DND-41 (cell line): Measurements from ENCODE around the gene SNX14.
"Not testable (repeated sequence)": the region's sequence is repeated elsewhere in the genome, so short reads cannot be mapped to it uniquely, and the experiment has no call there.

Experiments
- ATAC-seq: fragments of 200-7000 bp; cut with Tn5 transposase; 3 replicates; pipeline ENCODE4 v1.9.1; 2021; ENCODE audit warnings: low read depth; ENCODE audit not compliant: insufficient read depth
- DNase-seq: peaks from one replicate; pipeline ENCODE4 v3.0.0-alpha.2; 2020
- H2AFZ ChIP-seq: 2 replicates; pipeline ENCODE4 v1.6.0; 2012; ENCODE audit warnings: low read depth, low read length
- H3K27ac ChIP-seq: 2 replicates; pipeline ENCODE4 v1.5.1; 2012; ENCODE audit warnings: low read length, inconsistent platforms
- H3K27me3 ChIP-seq: fragments of 200-600 bp; sonication (generic); 2 replicates; pipeline ENCODE4 v1.6.0; 2012; ENCODE audit warnings: low read length, mild to moderate bottlenecking, inconsistent platforms; ENCODE audit not compliant: insufficient read depth, poor library complexity
- H3K36me3 ChIP-seq: 2 replicates; pipeline ENCODE4 v1.5.1; 2012; ENCODE audit warnings: low read length, inconsistent platforms; ENCODE audit not compliant: insufficient read depth
- H3K4me1 ChIP-seq: 2 replicates; pipeline ENCODE4 v1.5.1; 2012; ENCODE audit warnings: mild to moderate bottlenecking, low read length; ENCODE audit not compliant: insufficient read depth
- H3K4me2 ChIP-seq: 2 replicates; pipeline ENCODE4 v1.6.0; 2012; ENCODE audit warnings: mild to moderate bottlenecking, moderate library complexity, low read length, inconsistent platforms; ENCODE audit not compliant: insufficient read depth
- H3K4me3 ChIP-seq, 2 experiments: fragments of 200-600 bp in 1 of 2; shearing (Covaris generic) in 1 of 2; 2 replicates each; pipeline ENCODE4 v1.5.1; 2012 to 2016; ENCODE audit warnings: inconsistent platforms in 2 of 2, low read length in 2 of 2, mild to moderate bottlenecking in 2 of 2, low read depth in 1 of 2, moderate library complexity in 1 of 2
- H3K79me2 ChIP-seq: 2 replicates; pipeline ENCODE4 v1.6.0; 2012; ENCODE audit warnings: low read length, inconsistent platforms; ENCODE audit not compliant: insufficient read depth
- H3K9ac ChIP-seq: 2 replicates; pipeline ENCODE4 v1.6.0; 2012; ENCODE audit warnings: low read depth, mild to moderate bottlenecking, inconsistent platforms, low read length, moderate library complexity
- H3K9me3 ChIP-seq: 2 replicates; pipeline ENCODE4 v1.5.1; 2012; ENCODE audit warnings: low read length, moderate library complexity, mild to moderate bottlenecking, inconsistent platforms; ENCODE audit not compliant: insufficient read depth, severe bottlenecking
- H4K20me1 ChIP-seq: 2 replicates; pipeline ENCODE4 v1.6.0; 2012; ENCODE audit warnings: low read length; ENCODE audit not compliant: insufficient read depth
- CTCF ChIP-seq: IDR thresholded peaks from 2 replicates; pipeline ENCODE4 v1.5.1; 2012; ENCODE audit warnings: borderline replicate concordance, low read length, moderate library complexity, mild to moderate bottlenecking; ENCODE audit not compliant: poor library complexity, severe bottlenecking; ENCODE audit errors: extremely low read depth
- EZH2 ChIP-seq: IDR thresholded peaks from 3 replicates; pipeline ENCODE4 v1.6.1; 2012; ENCODE audit warnings: borderline replicate concordance, low read depth, mild to moderate bottlenecking, moderate library complexity, low read length, inconsistent platforms; ENCODE audit not compliant: severe bottlenecking

The SNX14 gene

GRCh38 chr6:85637579-85637978, 43.9 kb upstream of the SNX14 start:
- H3K79me2 ChIP-seq = peaks cover 98% of the 10 kb centered on the region
- peaks cover 95% of the 10 kb centered on the region for H3K36me3 ChIP-seq
- H3K27ac ChIP-seq = no peak overlapping the region
- no peak overlapping the region for H2AFZ ChIP-seq
- H4K20me1 ChIP-seq = peaks cover 86% of the 10 kb centered on the region
- no peak for ATAC-seq
- H3K9ac ChIP-seq = no peak overlapping the region
- H3K9me3 ChIP-seq = no peaks in the 10 kb centered on the region
- H3K4me3 ChIP-seq = peak overlapping the region in 1 of 2 experiments; percentile 1; a peak in 1 of 4 replicates
- H3K27me3 ChIP-seq = no peaks in the 10 kb centered on the region
- H3K4me1 ChIP-seq = peaks cover 70% of the 10 kb centered on the region
- DNase-seq = no peak
- TF ChIP-seq EZH2 = no peak
- TF ChIP-seq CTCF = no peak
- H3K4me2 ChIP-seq = peak overlapping the region; percentile 78; the same call in 1 of the 2 replicates

- H3K27ac ChIP-seq = no peak overlapping the region
- TF ChIP-seq CTCF (no peak), EZH2 (no peak)
- H3K27me3 ChIP-seq = no peaks in the 10 kb centered on the region
- no peak overlapping the region for H3K4me3 ChIP-seq
- no peak overlapping the region for H3K9ac ChIP-seq
- peaks cover 97% of the 10 kb centered on the region for H3K79me2 ChIP-seq
- peaks cover 96% of the 10 kb centered on the region for H3K36me3 ChIP-seq
- 0 out of 2 replicates have a peak overlapping the region, but pooled peaks have one; percentile 1 for H3K4me2 ChIP-seq
- peaks cover 90% of the 10 kb centered on the region for H4K20me1 ChIP-seq
- DNase-seq (no peak), ATAC-seq (no peak)
- peaks cover 51% of the 10 kb centered on the region for H3K4me1 ChIP-seq
- H2AFZ ChIP-seq = no peak overlapping the region
- no peaks in the 10 kb centered on the region for H3K9me3 ChIP-seq
Measured at GRCh38 chr6:85632164-85632942, 38.7 kb upstream of the SNX14 start.

- not testable (repeated sequence) for DNase-seq
Measured at GRCh38 chr6:85631117-85631516, 37.5 kb upstream of the SNX14 start.

GRCh38 chr6:85628353-85628752, 34.7 kb upstream of the SNX14 start:
- no peak for ATAC-seq
- H3K4me2 ChIP-seq = no peak overlapping the region; the same call in 1 of the 2 replicates
- TF ChIP-seq EZH2 (no peak), CTCF (no peak)
- no peaks in the 10 kb centered on the region for H3K9me3 ChIP-seq
- peaks cover 97% of the 10 kb centered on the region for H3K79me2 ChIP-seq
- H3K4me1 ChIP-seq = peaks cover 21% of the 10 kb centered on the region
- H3K27ac ChIP-seq = no peak overlapping the region
- DNase-seq = no peak
- no peaks in the 10 kb centered on the region for H3K27me3 ChIP-seq
- H3K36me3 ChIP-seq = peaks cover 96% of the 10 kb centered on the region
- no peak overlapping the region for H3K4me3 ChIP-seq
- peaks cover 92% of the 10 kb centered on the region for H4K20me1 ChIP-seq
- no peak overlapping the region for H3K9ac ChIP-seq
- no peak overlapping the region for H2AFZ ChIP-seq

More at GRCh38 chr6:85631117-85631516, 37.5 kb upstream of the SNX14 start:
- H3K4me3 ChIP-seq, H3K9ac ChIP-seq, H3K4me2 ChIP-seq, H3K9me3 ChIP-seq, ATAC-seq, H3K27me3 ChIP-seq, H2AFZ ChIP-seq, H3K27ac ChIP-seq: not testable (repeated sequence)
- peaks cover 96% of the 10 kb centered on the region for H3K36me3 ChIP-seq
- H3K79me2 ChIP-seq = peaks cover 97% of the 10 kb centered on the region
- peaks cover 90% of the 10 kb centered on the region for H4K20me1 ChIP-seq
- peaks cover 43% of the 10 kb centered on the region for H3K4me1 ChIP-seq
